NCI-H1092 (cell line): Measurements from ENCODE around the gene ABCC5.
A peak's percentile ranks its signal among the peaks of the same experiment; 100 is the strongest.

Source experiments
- DNase-seq: peaks from one replicate; lab custom pipeline; 2025; lab: John Stamatoyannopoulos, UW

Gene ABCC5

GRCh38 chr3:183922421-183922820 lies 95.3 kb downstream of the ABCC5 start:
- DNase-seq: no peak

DNA sequence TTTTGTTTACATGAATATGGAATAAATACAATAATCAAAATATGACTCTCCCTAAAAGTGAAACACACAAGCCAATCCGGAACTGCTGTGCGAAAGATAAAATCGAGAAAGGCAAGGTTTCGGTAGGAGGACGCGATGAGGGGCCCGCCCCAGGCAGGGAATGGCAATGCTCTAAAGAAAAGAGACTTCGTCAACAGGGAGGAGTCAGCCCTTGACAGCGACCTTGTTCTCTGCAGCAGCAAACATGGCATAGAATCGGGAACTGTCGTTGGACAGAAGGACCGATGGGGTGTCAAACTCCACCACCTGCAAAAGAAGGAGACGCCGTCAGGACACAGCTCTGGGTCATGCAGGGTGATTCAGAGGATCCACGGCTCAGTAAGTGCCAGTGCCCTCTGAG lies 96.6 kb downstream of the ABCC5 start:
- no peak for DNase-seq

GRCh38 chr3:183920416-183920815 lies 97.3 kb downstream of the ABCC5 start:
- DNase-seq: no peak

GRCh38 chr3:183918178-183918577 lies 99.5 kb downstream of the ABCC5 start:
- DNase-seq: no peak

GRCh38 chr3:183917776-183918175 lies 99.9 kb downstream of the ABCC5 start:
- no peak for DNase-seq

DNA sequence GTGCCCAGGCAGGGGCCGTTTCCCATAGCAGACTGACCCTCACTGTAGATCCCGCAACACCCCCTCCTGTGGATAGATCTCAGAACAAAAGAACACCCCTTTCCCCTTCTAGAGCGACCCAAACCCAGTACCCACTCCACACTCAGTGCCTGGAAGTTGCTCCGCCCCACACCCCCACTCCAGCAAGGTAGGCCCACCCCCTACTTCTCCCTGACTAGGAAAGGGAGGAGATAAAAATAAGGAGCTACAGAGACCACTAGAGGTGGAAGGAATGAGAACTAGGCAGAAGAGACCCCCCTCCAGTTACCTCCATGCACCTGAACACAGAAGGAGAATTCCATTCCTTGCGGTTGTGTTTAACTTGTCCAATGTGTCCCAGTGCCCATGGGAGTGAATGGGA lies 102.8 kb downstream of the ABCC5 start:
- no peak for DNase-seq

DNA sequence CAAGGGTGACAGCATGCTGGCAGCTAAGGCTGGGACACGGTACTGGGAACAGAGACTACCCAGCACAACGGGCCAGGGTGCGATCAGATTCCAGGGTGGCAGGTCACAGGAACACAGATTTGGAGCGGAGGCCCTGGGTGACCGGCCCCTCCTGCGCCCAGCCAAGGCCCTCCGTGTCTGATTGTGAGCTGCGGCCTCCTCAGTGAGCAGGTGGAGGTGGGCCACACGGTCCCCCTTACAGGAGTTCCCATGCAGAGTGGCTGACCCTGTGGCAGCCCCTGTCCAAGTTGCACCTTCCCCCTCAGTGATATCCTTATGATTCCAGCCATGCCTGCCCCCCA lies 104.1 kb downstream of the ABCC5 start:
- no peak for DNase-seq

GRCh38 chr3:183912895-183913579 lies 104.6 kb downstream of the ABCC5 start:
- DNase-seq: no peak

DNA sequence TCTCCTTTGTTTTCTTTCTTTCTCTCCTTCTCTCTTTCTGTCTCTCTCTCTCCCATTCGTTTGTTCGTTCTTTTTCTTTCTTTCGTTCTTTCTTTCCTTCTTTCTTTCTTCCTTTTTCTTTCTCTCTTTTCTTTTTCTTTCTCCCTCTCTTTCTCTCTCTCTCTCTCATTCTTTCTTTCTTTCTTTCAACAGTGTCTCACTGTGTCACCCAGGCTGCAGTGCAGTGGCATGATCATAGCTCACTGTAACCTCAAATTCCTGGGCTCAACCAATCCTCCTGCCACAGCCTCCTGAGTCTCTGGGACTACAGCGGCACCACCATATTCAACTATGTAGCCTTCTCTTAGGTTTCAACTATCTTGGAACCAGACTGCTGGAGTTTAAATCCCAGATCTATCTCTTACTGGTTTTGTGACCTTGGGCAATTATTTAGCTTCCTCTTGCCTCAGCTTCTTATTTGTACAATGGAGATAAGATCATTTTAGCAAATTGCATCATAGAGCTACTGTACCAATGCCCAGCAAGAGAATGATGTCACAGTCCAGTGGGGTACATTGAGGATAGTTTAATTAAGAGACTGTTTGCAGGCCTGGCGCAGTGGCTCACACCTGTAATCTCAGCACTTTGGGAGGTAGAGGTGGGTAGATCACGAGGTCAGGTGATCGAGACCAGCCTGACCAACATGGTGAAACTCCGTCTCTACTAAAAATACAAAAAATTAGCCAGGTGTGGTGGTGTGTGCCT lies 105.7 kb downstream of the ABCC5 start:
- no peak for DNase-seq

DNA sequence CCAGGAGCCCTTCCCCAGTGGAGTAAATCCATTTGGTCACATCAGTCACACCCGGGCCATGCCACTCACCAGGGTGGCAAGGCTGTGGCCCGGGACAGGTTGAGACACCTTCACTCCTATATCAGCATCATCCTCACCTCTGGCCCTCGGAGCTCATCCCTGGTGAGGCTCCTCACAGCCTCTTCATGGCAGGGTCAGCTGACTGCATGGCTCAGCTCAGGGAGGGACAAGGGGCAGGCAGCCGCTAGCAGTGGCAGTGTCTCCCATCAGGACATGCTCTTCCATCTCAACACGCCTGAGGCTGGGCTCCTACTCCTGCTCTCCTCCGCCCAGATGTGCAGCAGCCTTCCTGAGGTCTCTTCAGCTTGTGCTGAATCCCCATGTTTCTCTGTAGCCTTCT lies 106.6 kb downstream of the ABCC5 start:
- DNase-seq: no peak

- DNase-seq: no peak
Measured at GRCh38 chr3:183909030-183909600, 108.6 kb downstream of the ABCC5 start.

DNA sequence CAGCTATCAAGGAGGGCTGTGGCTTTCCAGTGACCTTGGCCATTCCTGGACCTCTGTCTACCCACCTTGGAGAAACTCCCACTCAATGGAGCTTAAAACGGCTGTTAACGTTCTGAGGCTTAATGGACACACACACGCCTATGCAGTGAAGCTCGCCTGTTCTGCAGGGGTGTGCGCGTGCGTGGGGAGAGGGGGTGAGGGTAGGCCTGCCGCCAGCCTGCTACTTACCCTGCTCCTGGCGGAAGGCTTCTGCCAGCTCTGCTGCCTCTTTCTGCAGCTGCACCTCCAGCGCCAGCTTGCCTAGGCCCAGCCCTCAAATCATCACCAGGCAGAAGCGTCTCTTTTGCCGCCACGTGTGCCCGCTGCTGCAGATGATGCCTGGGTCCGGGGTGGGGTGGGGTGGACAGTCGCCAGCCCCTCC lies 109.8 kb downstream of the ABCC5 start:
- DNase-seq: no peak

DNA sequence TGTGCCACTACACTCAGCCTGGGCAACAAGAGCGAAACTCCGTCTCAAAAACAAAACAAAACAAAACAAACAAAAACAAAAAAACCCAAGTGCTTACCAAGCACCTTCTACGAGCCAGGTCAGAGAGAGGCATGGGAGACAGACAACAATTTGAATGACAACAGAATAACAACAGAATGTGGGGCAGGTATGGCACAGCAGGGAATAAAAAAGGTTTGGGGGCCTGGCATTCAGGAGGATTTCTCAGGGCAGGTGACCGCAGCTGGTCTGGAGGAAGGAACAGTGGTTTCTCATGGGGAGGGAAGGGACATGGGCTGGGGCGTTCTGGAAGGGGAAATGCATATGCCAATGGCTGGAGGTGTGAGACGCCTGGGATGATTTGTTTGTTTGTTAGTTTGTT lies 110.5 kb downstream of the ABCC5 start:
- no peak for DNase-seq

GRCh38 chr3:183906234-183906921 lies 111.3 kb downstream of the ABCC5 start:
- no peak for DNase-seq

DNA sequence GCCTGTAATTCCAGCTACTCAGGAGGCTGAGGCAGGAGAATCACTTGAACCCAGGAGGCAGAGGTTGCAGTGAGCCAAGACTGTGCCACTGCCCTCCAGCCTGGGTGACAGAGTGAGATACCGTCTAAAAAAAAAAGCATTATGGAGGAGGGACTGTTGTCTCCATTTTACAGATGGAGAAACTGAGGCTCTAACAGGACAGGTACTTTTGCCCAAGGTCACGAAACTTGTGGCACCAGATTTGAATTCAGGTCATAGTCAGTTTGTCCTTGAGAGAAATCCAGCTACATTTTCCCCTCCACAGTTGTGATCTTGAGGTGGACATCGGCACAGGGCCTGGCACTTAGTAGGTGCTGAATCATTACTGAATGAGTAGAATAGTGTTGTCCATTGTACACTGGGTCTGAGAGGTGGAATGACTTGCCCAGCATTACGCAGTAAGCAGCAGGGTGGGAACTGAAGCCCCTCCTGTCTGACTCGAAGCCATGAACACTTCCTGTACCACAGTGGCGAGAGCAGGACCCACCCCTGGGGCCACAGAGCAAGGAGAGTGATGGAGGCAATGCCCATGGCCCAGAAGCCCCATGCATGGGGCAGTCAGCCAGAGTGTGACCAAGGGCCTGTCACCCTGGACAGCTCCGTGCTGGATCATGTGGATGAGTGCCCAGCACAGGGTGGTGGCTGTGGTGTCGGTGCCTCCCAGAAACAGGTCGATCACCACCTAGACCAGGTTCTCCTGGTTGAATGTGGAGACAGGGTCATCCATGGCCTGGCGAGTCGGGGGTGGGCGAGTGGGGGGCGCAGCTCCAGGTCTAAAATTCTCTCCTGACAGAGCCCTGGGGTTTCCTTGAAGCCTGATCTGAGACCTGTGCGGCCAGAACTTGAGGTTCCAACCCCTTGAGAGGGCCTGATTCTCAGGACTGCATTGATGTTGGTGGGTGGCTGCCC lies 112.6 kb downstream of the ABCC5 start:
- no peak for DNase-seq

DNA sequence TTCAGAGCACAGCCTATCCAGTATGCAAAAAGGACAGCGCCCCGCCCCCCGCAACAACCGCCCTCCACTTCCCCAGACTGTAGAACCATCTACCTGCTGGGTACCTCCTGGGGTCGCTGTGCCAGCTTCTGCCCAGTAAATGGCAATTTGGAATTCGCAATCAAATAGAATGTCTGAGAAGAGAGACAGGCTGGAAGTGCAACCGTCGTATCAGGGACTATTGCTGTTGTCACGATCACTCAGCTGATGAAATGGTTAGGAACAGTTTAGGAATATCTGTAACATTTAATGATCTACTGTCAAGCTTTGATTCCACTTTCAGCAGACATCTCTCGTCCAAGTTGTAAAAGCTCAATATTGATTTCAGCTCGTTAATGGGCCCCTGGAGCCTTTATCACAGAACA lies 119.7 kb downstream of the ABCC5 start:
- no peak for DNase-seq

DNA sequence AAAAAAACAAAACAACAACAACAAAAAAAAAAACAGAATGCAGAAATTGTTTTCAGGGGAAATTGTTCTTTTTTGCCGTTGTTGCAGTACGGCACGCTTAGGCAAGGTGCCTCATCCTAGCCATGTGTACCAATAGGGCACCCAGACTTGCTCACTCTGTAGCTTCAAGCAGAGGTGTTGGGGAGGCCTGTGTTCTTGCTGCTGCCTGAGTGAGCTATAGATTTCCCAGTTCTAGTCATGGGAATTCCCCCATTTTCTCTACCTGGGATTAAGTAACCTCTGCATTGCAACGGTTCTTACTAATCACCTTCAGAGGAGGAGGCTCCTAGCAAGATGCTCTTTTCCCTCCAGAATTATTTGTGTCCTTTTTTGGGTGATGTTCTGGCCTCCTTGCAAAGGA lies 120.1 kb downstream of the ABCC5 start:
- no peak for DNase-seq

- no peak for DNase-seq
Measured at GRCh38 chr3:183896610-183897009, 121.1 kb downstream of the ABCC5 start.

GRCh38 chr3:183896184-183896583 lies 121.5 kb downstream of the ABCC5 start:
- no peak for DNase-seq

- DNase-seq: no peak
Measured at GRCh38 chr3:183895774-183896173, 121.9 kb downstream of the ABCC5 start.

GRCh38 chr3:183895296-183895695 lies 122.4 kb downstream of the ABCC5 start:
- DNase-seq: peak; percentile 17
